ENCODE measurements around the gene CRTC3.
A peak's percentile ranks its signal among the peaks of the same experiment; 100 is the strongest.

The CRTC3 gene

GRCh38 chr15:90588427-90588826 is 58.7 kb downstream of the CRTC3 start:
- no peak overlapping the region for H3K4me3 ChIP-seq (ENCODE audit: low read length)
- no peak for TF ChIP-seq ZNF274 (IDR thresholded peaks at IDR 0.05; ENCODE audit: low read depth, low read length)

- no peak overlapping the region for H3K4me3 ChIP-seq (ENCODE audit: low read length)
- no peak for TF ChIP-seq ZNF274 (IDR thresholded peaks at IDR 0.05; ENCODE audit: low read depth, low read length)
Measured at GRCh38 chr15:90591524-90591923, 61.8 kb downstream of the CRTC3 start.

GRCh38 chr15:90592131-90592881 is 62.6 kb downstream of the CRTC3 start:
- TF ChIP-seq ZNF274 (IDR thresholded peaks at IDR 0.05; ENCODE audit: low read depth, low read length), result no peak
- no peak overlapping the region for H3K4me3 ChIP-seq (ENCODE audit: low read length)

- no peak overlapping the region for H3K4me3 ChIP-seq (ENCODE audit: low read length)
- no peak for TF ChIP-seq ZNF274 (IDR thresholded peaks at IDR 0.05; ENCODE audit: low read depth, low read length)
Measured at GRCh38 chr15:90593499-90594158, 63.9 kb downstream of the CRTC3 start.

GRCh38 chr15:90594301-90594738 is 64.6 kb downstream of the CRTC3 start:
- peak overlapping the region; percentile 28; the same call in 1 of the 2 replicates for H3K4me3 ChIP-seq (ENCODE audit: low read length)
- TF ChIP-seq ZNF274 (IDR thresholded peaks at IDR 0.05; ENCODE audit: low read depth, low read length), result no peak

- H3K4me3 ChIP-seq (ENCODE audit: low read length), result peak overlapping the region; percentile 20; the same call in 1 of the 2 replicates
- TF ChIP-seq ZNF274 (IDR thresholded peaks at IDR 0.05; ENCODE audit: low read depth, low read length), result no peak
Measured at GRCh38 chr15:90595763-90596155, 66.0 kb downstream of the CRTC3 start.

- no peak overlapping the region for H3K4me3 ChIP-seq (ENCODE audit: low read length)
- TF ChIP-seq ZNF274 (IDR thresholded peaks at IDR 0.05; ENCODE audit: low read depth, low read length), result no peak
Measured at GRCh38 chr15:90596943-90597342, 67.2 kb downstream of the CRTC3 start.

GRCh38 chr15:90597577-90597976 is 67.9 kb downstream of the CRTC3 start:
- TF ChIP-seq ZNF274 (IDR thresholded peaks at IDR 0.05; ENCODE audit: low read depth, low read length), result no peak
- peak overlapping the region; percentile 44; the same call in 1 of the 2 replicates for H3K4me3 ChIP-seq (ENCODE audit: low read length)

GRCh38 chr15:90598031-90598577 is 68.4 kb downstream of the CRTC3 start:
- peak overlapping the region; percentile 44; the same call in 1 of the 2 replicates for H3K4me3 ChIP-seq (ENCODE audit: low read length)

GRCh38 chr15:90598679-90599078 is 69.0 kb downstream of the CRTC3 start:
- TF ChIP-seq ZNF274 (IDR thresholded peaks at IDR 0.05; ENCODE audit: low read depth, low read length), result no peak
- peak overlapping the region; percentile 26; the same call in 1 of the 2 replicates for H3K4me3 ChIP-seq (ENCODE audit: low read length)

More at GRCh38 chr15:90598031-90598577, 68.4 kb downstream of the CRTC3 start:
- no peak for TF ChIP-seq ZNF274 (IDR thresholded peaks at IDR 0.05; ENCODE audit: low read depth, low read length)

- H3K4me3 ChIP-seq (ENCODE audit: low read length), result peak overlapping the region; percentile 26; the same call in 1 of the 2 replicates
- TF ChIP-seq ZNF274 (IDR thresholded peaks at IDR 0.05; ENCODE audit: low read depth, low read length), result no peak
Measured at GRCh38 chr15:90599116-90599515, 69.4 kb downstream of the CRTC3 start.

- H3K4me3 ChIP-seq (ENCODE audit: low read length), result 0 out of 2 replicates have a peak overlapping the region, but pooled peaks have one; percentile 11
- TF ChIP-seq ZNF274 (IDR thresholded peaks at IDR 0.05; ENCODE audit: low read depth, low read length), result no peak
Measured at GRCh38 chr15:90599644-90600043, 69.9 kb downstream of the CRTC3 start.

- H3K4me3 ChIP-seq (ENCODE audit: low read length), result no peak overlapping the region
Measured at GRCh38 chr15:90600954-90601353, 71.2 kb downstream of the CRTC3 start.

GRCh38 chr15:90603893-90604292 is 74.2 kb downstream of the CRTC3 start:
- no peak overlapping the region for H3K4me3 ChIP-seq (ENCODE audit: low read length)
- no peak for TF ChIP-seq ZNF274 (IDR thresholded peaks at IDR 0.05; ENCODE audit: low read depth, low read length)

More at GRCh38 chr15:90600954-90601353, 71.2 kb downstream of the CRTC3 start:
- TF ChIP-seq ZNF274 (IDR thresholded peaks at IDR 0.05; ENCODE audit: low read depth, low read length), result no peak

Data from GM08714 (cell line).